EH (cell line): ENCODE measurements around the gene IGLON5.

Source experiments
- DNase-seq: peaks from one replicate; pipeline ENCODE4 v3.0.0-alpha.2; 2015; ENCODE audit warnings: low read depth

Gene IGLON5

DNA sequence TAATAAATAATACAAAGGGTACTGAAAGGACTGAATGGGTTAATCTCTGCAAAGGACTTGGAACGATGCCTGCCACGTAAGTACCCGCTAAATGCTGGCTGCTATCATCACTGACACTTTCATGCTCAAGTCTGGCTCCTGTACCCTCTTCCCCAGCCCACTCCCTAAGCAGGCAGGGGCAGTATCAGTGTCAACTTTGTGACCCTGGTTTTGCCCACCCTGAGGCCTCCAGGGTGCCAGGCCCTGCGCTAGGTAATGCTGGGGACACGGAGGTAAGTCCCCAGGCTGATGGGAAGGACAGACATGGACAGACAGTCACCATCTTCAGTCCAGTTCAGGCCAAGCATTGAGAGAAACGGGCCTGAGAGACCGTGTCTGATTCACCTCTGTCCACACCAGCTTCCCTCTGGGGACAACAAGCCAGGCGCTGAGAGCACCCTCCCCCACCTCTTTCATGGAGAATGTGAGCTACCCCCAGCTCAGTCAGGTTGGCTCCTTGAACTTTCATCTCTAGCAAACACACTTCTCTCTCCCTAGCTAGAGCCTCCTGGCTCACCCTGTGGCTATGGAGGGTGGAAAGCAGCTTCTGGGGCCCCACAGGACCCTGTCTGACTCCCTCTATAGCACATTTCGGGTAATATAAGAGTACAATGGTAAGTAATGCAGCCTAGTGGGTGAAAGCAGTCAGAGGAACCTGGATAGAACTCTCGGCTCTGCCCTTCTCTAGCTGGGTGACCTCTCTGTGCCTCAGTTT lies 53.9 kb downstream of the IGLON5 start:
- peak; percentile 55 for DNase-seq

DNA sequence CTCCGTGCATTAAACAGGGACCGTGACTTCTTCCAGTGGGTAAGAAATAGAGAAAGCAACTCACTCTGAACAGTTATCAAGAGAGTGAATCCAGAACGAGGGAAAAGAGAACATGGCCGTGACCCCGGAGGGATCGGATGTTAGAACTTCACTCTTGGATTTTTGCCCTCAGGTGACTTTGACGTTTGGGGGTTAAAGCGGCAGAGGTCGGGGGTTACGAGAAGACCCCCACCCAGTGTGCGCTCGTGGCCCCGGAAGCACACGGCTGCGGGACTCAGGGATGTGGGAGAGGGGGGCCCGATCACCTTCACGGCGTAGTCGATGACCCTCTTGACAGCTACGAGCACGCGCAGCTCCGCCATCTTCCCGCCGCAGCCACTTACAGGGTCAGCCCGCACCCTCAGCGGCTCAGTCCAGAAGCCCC lies 54.5 kb downstream of the IGLON5 start, which contains the start of gene ETFB:
ETFB (minus strand) TSS at position 424 of the 424 bp plus-strand sequence; CDS start at position 362, 62 bp downstream.
- DNase-seq: no peak

DNA sequence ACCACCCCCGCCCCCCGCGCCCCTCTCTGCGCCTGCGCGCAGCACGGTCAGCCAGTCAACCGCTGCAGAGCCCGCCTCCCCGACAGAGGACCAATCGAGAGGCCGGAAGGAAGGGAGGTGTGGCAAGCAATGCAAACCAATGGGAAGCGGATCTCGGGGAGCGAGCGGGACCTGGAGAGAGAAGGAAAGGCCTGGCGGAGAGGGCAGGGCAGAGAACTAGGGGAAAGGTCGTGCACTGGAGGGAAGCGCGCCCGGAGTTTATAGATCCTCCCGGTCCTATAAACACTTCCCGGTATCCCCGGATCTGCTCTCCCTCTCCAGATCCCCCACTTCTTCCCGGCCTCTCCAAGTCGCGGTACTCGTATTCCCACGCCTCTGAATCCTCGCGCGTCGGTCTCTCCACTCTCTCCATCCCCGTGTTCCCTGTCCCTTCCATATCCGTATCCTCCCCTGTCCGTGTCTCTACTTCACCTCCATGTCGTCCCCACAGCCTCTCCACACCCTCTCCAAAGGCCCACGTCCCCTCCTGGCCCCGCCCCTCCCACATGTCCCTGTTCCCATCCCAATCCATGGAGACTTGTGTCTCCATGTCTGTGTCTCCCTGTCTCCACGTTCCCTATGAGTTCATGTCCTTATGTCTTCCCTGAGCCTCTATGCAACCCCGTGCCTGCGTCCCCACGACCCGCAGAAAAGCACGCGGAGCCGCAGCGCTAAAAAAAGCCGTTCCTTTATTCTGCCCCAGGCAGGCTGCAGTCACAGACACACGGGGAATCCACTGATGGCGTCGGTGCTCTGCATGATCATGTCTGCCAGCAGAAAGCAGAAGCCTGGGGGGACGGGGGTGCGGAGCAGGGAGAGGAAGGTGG lies 55.2 kb downstream of the IGLON5 start:
- peak; percentile 99 for DNase-seq

GRCh38 chr19:51367255-51367564 lies 55.8 kb downstream of the IGLON5 start:
- no peak for DNase-seq

DNA sequence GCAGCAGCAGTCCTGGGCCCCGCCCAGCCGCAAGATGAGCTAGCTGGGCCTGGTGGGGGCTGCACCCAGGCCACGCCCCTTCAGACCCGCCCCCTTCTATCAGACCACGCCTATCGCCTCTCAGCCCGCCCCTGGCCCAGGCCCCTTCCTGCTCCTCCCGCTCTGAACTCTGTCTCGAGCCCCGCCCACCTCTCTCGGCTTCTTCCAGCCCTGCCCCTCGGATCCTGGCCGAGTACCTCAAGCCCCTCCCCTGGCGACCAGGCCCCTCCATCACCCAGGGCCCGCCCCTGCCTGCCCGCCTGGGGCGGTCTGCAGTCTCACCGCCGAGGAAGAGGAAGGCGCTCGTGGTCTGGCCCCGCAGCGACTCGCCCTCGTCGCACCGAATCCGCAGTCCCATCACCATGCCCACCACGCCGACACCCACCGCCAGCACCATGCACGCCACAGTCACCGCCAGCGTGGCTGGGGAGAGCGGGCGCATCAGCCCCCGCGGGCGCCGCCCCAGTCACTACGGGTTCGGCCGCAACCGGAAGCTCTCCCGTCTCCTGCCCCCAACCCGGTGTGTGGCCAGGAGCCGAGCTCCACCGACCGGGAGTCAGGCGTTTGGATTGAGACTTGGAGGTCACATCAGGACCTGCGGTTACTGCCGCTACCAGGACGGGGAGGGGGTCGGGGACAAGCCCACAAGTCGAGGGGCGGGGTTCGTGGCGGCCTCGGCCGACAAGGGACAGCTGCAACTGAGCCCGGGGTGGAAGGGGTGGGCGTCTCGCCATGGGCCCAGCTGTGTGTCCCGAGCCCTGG lies 56.3 kb downstream of the IGLON5 start:
- peak; percentile 99 for DNase-seq

DNA sequence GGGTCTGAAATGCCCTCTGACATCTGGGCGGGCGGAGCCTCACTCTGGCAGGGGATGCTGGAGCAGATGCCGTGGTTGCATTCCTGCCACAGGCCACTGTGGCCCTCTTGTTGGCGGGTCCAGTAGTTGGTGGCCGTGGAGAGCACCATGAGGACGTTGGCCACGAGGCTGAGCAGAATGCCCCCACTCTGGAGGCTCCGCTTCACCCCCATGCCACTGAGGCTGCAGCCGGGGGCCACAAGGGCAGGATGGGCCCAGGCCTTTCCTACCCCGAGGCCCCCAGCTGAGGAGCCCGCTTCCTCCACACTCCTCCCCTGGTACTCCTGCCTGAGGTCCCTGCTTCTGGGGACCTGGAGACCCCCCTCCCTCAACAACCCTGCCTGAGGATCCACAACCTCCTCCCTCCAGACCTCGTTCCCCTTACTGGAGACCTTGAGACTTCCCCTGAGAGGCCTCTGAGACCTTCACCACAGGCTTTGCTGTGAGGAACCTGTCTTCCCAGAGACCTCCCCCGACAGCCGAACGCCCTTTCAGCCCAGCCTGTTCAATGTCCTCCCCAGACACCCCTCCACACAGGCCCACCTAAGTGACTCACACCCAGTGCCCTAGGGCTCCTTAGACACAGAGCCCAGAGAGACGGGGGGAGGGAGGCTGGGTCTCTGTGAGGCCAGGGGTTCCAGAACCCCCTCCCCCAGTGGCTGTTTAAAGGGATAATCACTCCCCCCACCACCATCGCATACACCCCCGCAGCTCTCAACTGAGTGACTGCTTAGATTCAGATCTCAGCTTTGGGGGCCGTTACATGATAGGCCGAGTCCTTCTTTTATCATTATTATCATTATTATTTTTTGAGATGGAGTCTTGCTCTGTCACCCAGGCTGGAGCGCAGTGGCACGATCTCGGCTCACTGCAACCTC lies 57.2 kb downstream of the IGLON5 start, which contains the start of gene CLDND2:
CLDND2 (minus strand) TSS at position 638 of the 917 bp plus-strand sequence; CDS start at position 212, 426 bp downstream.
- no peak for DNase-seq

GRCh38 chr19:51370230-51370629 lies 58.8 kb downstream of the IGLON5 start:
- DNase-seq: no peak

- DNase-seq: no peak
Observed at GRCh38 chr19:51371186-51371690, 59.8 kb downstream of the IGLON5 start.

- DNase-seq: no peak
Observed at GRCh38 chr19:51372021-51372648, 60.7 kb downstream of the IGLON5 start.

DNA sequence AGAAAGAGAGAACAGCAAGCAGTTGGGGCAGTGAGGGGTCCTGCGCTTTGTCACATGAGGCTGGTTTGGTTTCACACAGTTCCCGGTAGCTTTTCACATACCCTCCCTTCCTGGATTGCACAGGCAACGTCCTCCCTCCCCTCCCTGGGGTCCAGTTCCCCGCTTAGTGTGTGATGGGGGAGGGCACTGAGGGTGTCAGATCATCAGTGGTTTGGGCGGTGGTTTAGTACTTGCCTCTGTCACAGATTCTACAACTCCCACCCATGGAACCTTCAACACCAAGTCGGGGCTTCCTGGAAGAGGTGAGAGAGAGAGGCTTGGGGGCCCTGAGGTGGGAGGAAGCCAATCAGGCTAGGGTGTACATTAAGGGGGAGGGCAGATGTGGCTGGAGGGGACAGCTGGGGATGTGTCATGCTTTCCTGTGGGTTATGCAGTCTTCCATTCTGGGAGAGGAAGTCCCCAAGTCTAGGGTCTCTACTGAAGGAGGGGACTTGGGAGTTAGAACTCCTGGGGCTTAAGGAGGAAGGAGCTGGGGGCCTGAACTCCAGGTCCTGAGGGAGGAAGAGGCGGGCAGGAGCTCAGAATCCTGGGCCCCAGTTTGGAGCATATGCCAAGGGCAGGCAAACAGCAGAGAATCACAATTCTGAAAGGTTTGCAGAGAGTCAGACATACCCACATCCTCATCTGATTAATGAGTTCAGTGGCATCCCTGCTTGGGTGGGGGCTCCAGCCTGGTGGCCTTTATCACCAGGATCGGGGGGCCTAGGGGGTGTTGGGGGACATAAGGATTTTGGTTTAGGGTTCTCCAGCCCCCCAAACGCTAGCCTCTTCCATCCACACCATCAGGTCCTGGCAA lies 61.4 kb downstream of the IGLON5 start, which contains the start of gene NKG7:
NKG7 (minus strand) TSS at position 6 of the 856 bp plus-strand sequence. CDS start 119 bp downstream, outside the sequence.
- DNase-seq: no peak

- DNase-seq: no peak
Observed at GRCh38 chr19:51375504-51376221, 64.2 kb downstream of the IGLON5 start.

DNA sequence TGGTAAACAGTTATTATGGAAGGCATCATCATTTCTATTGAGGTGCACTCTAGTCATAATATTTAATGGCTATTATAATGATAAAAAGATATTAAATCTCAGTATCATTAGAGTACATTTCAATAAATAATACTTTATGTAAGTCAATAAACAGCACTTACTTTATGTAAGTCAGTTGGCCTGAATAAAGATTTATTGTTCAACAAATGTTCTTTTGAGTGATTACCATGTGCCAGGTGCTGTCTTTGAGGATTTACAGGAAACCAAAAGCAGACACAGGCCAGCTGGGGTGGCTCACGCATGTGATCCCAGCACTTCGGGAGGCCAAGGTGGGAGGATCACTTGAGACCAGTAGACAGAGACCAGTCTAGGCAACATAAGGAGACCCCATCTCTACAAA lies 66.0 kb downstream of the IGLON5 start:
- DNase-seq: no peak

DNA sequence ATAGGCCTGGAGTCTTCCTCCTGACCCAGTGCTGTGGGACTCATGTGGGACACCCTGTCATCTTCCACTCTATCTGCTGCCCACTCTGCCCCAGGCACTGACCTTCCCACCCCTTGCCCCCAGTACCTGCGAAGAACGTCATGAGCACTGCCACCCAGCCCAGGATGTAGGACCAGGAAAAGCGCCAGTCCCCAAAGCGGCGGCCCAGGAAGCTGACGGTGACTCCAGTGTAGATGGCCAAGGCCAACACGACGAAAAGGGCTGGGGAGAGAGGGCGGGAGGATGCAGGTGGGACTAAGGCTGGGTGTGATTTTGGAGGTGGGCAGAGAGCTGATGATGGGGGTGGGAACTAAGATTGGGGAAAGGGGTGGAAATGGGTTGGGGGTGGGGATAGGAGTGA lies 68.9 kb downstream of the IGLON5 start:
- DNase-seq: no peak
